OCI-LY7 (cell line): Measurements from ENCODE around the gene AGMO. TPM values are rescaled to one million over a fixed set of nuclear protein-coding genes. Genes with fewer than 3 reads are reported as not detected.

Source experiments
- BruUV-seq: library from RNA; stranded (reverse); fragments of 400-500 nt; replicated peaks from 2 replicates; lab custom pipeline; 2021; lab: Mats Ljungman, UMichigan
- CTCF ChIA-PET: fragments of 300-600 bp; sonication (Branson Sonifier 250); formaldehyde crosslinking; loops from one replicate; lab custom pipeline; 2022; ENCODE audit warnings: antibody characterized with exemption; ENCODE audit not compliant: unreplicated experiment; lab: Charles Lee
- POLR2A ChIA-PET: fragments of 300-600 bp; sonication (Branson Sonifier 250); formaldehyde crosslinking; loops from one replicate; lab custom pipeline; 2022; ENCODE audit warnings: antibody characterized with exemption; lab: Charles Lee
- DNase-seq: peaks from one replicate; pipeline ENCODE4 v3.0.0-alpha.2; 2015; ENCODE audit warnings: low spot score
- H2AFZ ChIP-seq: fragments of 200-600 bp; sonication (generic), shearing (Covaris generic); 2 replicates; pipeline ENCODE4 v1.6.1; 2014; ENCODE audit warnings: mild to moderate bottlenecking, antibody characterized with exemption, low read length, moderate library complexity
- H3K27ac ChIP-seq: fragments of 200-600 bp; sonication (generic); 2 replicates; pipeline ENCODE4 v1.5.1; 2014; ENCODE audit warnings: mixed run types, low read depth, mild to moderate bottlenecking, moderate library complexity, low read length, inconsistent platforms; ENCODE audit not compliant: poor library complexity, severe bottlenecking
- H3K36me3 ChIP-seq: fragments of 200-600 bp; sonication (generic); 2 replicates; pipeline ENCODE4 v1.6.1; 2014; ENCODE audit warnings: mild to moderate bottlenecking, antibody characterized with exemption, low read length, moderate library complexity, mixed read lengths; ENCODE audit not compliant: insufficient read depth
- H3K4me1 ChIP-seq: fragments of 200-600 bp; sonication (generic); 2 replicates; pipeline ENCODE4 v1.5.1; 2014; ENCODE audit warnings: mild to moderate bottlenecking, low read length; ENCODE audit not compliant: insufficient read depth, poor library complexity, severe bottlenecking
- H3K4me2 ChIP-seq: fragments of 200-600 bp; sonication (generic); 2 replicates; pipeline ENCODE4 v1.6.1; 2014; ENCODE audit warnings: mild to moderate bottlenecking, low read length
- H3K4me3 ChIP-seq: fragments of 200-600 bp; sonication (generic); 2 replicates; pipeline ENCODE4 v1.5.1; 2014; ENCODE audit warnings: mild to moderate bottlenecking, low read depth, low read length; ENCODE audit not compliant: poor library complexity, severe bottlenecking
- H3K79me2 ChIP-seq: fragments of 200-600 bp; sonication (generic); 2 replicates; pipeline ENCODE4 v1.6.1; 2016; ENCODE audit warnings: low read depth, mild to moderate bottlenecking, low read length, moderate library complexity, mixed read lengths; ENCODE audit not compliant: insufficient read depth
- H3K9me2 ChIP-seq: fragments of 200-600 bp; sonication (generic); 2 replicates; pipeline ENCODE4 v1.6.1; 2016; ENCODE audit warnings: mild to moderate bottlenecking, low read length, mixed read lengths; ENCODE audit not compliant: insufficient read depth
- H3K9me3 ChIP-seq: fragments of 200-600 bp; sonication (generic); 2 replicates; pipeline ENCODE4 v1.6.1; 2014; ENCODE audit warnings: mild to moderate bottlenecking, mixed run types, low read length, mixed read lengths
- H4K20me1 ChIP-seq: fragments of 200-600 bp; sonication (generic); 2 replicates; pipeline ENCODE4 v1.6.1; 2014; ENCODE audit warnings: mild to moderate bottlenecking, antibody characterized with exemption, low read length, moderate library complexity, mixed read lengths; ENCODE audit not compliant: insufficient read depth
- CTCF ChIP-seq: fragments of 200-600 bp; sonication (generic); conservative IDR thresholded peaks from 2 replicates; pipeline ENCODE4 v1.5.1; 2014; ENCODE audit warnings: mild to moderate bottlenecking, antibody characterized with exemption, low read length, moderate library complexity, mixed read lengths
- EZH2phosphoT487 ChIP-seq: fragments of 200-600 bp; sonication (generic); IDR thresholded peaks from 2 replicates; pipeline ENCODE4 v1.6.1; 2018; ENCODE audit warnings: low read depth, borderline replicate concordance, mild to moderate bottlenecking, mixed run types, antibody characterized with exemption, low read length, moderate library complexity, mixed read lengths
- intact Hi-C: fragments of 100-400 bp; cut with micrococcal nuclease; formaldehyde crosslinking; loops from one replicate; pipeline ENCODE4 v1.10.0; 2022; ENCODE audit not compliant: unreplicated experiment
- total RNA-seq, 2 experiments: library from RNA; depleted of rRNA in 1 of 2; stranded (reverse); fragments of >200 nt in 1 of 2; shearing (Covaris generic) in 1 of 2; gene quantifications; 2 replicates each; pipeline ENCODE4 v1.2.3, GENCODE V29; 2014 to 2022

AGMO gene
- total RNA-seq, 2 experiments from 2014 or later = not detected

GRCh38 chr7:15558756-15559155, 3.1 kb downstream of the AGMO start:
- Histone ChIP-seq H3K27ac (no peak overlapping the region), H3K9me2 (no peaks in the 10 kb centered on the region), H3K4me2 (no peak overlapping the region), H2AFZ (no peak overlapping the region), H3K4me1 (no peaks in the 10 kb centered on the region), H4K20me1 (no peaks in the 10 kb centered on the region), H3K4me3 (no peak overlapping the region), H3K36me3 (no peaks in the 10 kb centered on the region), H3K79me2 (no peaks in the 10 kb centered on the region), H3K9me3 (no peaks in the 10 kb centered on the region)
- intact Hi-C loops = no loop called here
- POLR2A ChIA-PET = no interaction called here
- TF ChIP-seq EZH2phosphoT487 (no peak), CTCF (no peak)
- CTCF ChIA-PET = no interaction called here
- BruUV-seq = no TSS peak
- no peak for DNase-seq

GRCh38 chr7:15557686-15558085, 4.1 kb downstream of the AGMO start:
- no peak overlapping the region for H2AFZ ChIP-seq
- H3K4me3 ChIP-seq = no peak overlapping the region
- no peak for TF ChIP-seq EZH2phosphoT487
- no peak for TF ChIP-seq CTCF
- H3K9me3 ChIP-seq = no peaks in the 10 kb centered on the region
- DNase-seq = no peak
- no peak overlapping the region for H3K27ac ChIP-seq
- no peaks in the 10 kb centered on the region for H3K9me2 ChIP-seq
- H3K4me1 ChIP-seq = no peaks in the 10 kb centered on the region
- intact Hi-C loops = no loop called here
- POLR2A ChIA-PET = no interaction called here
- no TSS peak for BruUV-seq
- no peaks in the 10 kb centered on the region for H4K20me1 ChIP-seq
- H3K4me2 ChIP-seq = no peak overlapping the region
- H3K36me3 ChIP-seq = no peaks in the 10 kb centered on the region
- CTCF ChIA-PET = no interaction called here
- no peaks in the 10 kb centered on the region for H3K79me2 ChIP-seq

- H3K9me3 ChIP-seq = no peaks in the 10 kb centered on the region
- no peak overlapping the region for H3K4me3 ChIP-seq
- intact Hi-C loops = no loop called here
- H3K4me2 ChIP-seq = no peak overlapping the region
- no peaks in the 10 kb centered on the region for H3K4me1 ChIP-seq
- no peaks in the 10 kb centered on the region for H3K36me3 ChIP-seq
- no peak for DNase-seq
- POLR2A ChIA-PET = no interaction called here
- CTCF ChIA-PET = no interaction called here
- TF ChIP-seq EZH2phosphoT487 (no peak), CTCF (no peak)
- H3K79me2 ChIP-seq = no peaks in the 10 kb centered on the region
- H3K27ac ChIP-seq = no peak overlapping the region
- no peak overlapping the region for H2AFZ ChIP-seq
- H3K9me2 ChIP-seq = no peaks in the 10 kb centered on the region
- no peaks in the 10 kb centered on the region for H4K20me1 ChIP-seq
- no TSS peak for BruUV-seq
Measured at GRCh38 chr7:15557186-15557585, 4.6 kb downstream of the AGMO start.
